Mucosa of rectum (tissue), 2 donors: ENCODE data around the gene RNF6.

Source experiments
- H3K27ac ChIP-seq, 2 donors: one replicate each; pipeline ENCODE4 v1.7.0; 2013; ENCODE audit warnings: inconsistent platforms in 2 of 2, low read depth in 2 of 2, low read length in 2 of 2
- H3K27me3 ChIP-seq, 2 donors: one replicate each; pipeline ENCODE4 v1.7.0; 2013; ENCODE audit warnings: low read length in 2 of 2; ENCODE audit not compliant: control insufficient read depth in 2 of 2, insufficient read depth in 2 of 2
- H3K36me3 ChIP-seq, 2 donors: one replicate each; pipeline ENCODE4 v1.7.0; 2013; ENCODE audit warnings: low read length in 2 of 2; ENCODE audit not compliant: control insufficient read depth in 2 of 2, insufficient read depth in 2 of 2
- H3K4me1 ChIP-seq, 2 donors: one replicate each; pipeline ENCODE4 v1.7.0; 2013; ENCODE audit warnings: low read length in 2 of 2, mild to moderate bottlenecking in 1 of 2; ENCODE audit not compliant: control insufficient read depth in 2 of 2, insufficient read depth in 2 of 2
- H3K4me3 ChIP-seq, 2 donors: one replicate each; pipeline ENCODE4 v1.7.0; 2013; ENCODE audit warnings: low read length in 2 of 2
- H3K9ac ChIP-seq, 2 donors: one replicate each; pipeline ENCODE4 v1.7.0; 2013; ENCODE audit warnings: low read length in 2 of 2, low read depth in 1 of 2, mild to moderate bottlenecking in 1 of 2
- H3K9me3 ChIP-seq, 2 donors: one replicate each; pipeline ENCODE4 v1.7.0; 2013; ENCODE audit warnings: low read length in 2 of 2; ENCODE audit not compliant: control insufficient read depth in 2 of 2
- donor health status: healthy.
- donor health status: Normal muscosa, but diverticular disease.

RNF6 gene

GRCh38 chr13:26228096-26228495 lies 6.0 kb upstream of the RNF6 start:
- H3K9me3 ChIP-seq = no peaks in the 10 kb centered on the region
- H3K27ac ChIP-seq = no peak overlapping the region
- H3K36me3 ChIP-seq = no peaks in the 10 kb centered on the region
- H3K9ac ChIP-seq = no peak overlapping the region
- H3K4me3 ChIP-seq = no peak overlapping the region
- H3K4me1 ChIP-seq = no peaks in the 10 kb centered on the region
- no peaks in the 10 kb centered on the region for H3K27me3 ChIP-seq

GRCh38 chr13:26227166-26227971 lies 5.3 kb upstream of the RNF6 start:
- Histone ChIP-seq H3K4me1 (peaks cover 6% of the 10 kb centered on the region in 2 donors), H3K27ac (no peak overlapping the region)

GRCh38 chr13:26225896-26226617 lies 3.9 kb upstream of the RNF6 start:
- H3K4me3 ChIP-seq = no peak overlapping the region
- H3K27ac ChIP-seq = no peak overlapping the region
- peaks cover 6 to 7% of the 10 kb centered on the region in 2 donors for H3K4me1 ChIP-seq
- no peak overlapping the region for H3K9ac ChIP-seq
- no peaks in the 10 kb centered on the region for H3K9me3 ChIP-seq
- H3K36me3 ChIP-seq = no peaks in the 10 kb centered on the region
- no peaks in the 10 kb centered on the region for H3K27me3 ChIP-seq

More at GRCh38 chr13:26227166-26227971, 5.3 kb upstream of the RNF6 start:
- Histone ChIP-seq H3K9me3 (no peaks in the 10 kb centered on the region), H3K4me3 (no peak overlapping the region), H3K27me3 (no peaks in the 10 kb centered on the region), H3K9ac (no peak overlapping the region), H3K36me3 (no peaks in the 10 kb centered on the region)

- peaks cover 11 to 15% of the 10 kb centered on the region in 2 donors for H3K4me1 ChIP-seq
- H3K27me3 ChIP-seq = no peaks in the 10 kb centered on the region
- peaks cover 12 to 21% of the 10 kb centered on the region in 2 donors for H3K36me3 ChIP-seq
- H3K9ac ChIP-seq = peak overlapping the region; percentile 94 to 99
- no peaks in the 10 kb centered on the region for H3K9me3 ChIP-seq
- peak overlapping the region; percentile 98 to 99 for H3K27ac ChIP-seq
- peak overlapping the region; percentile 93 to 100 for H3K4me3 ChIP-seq
Measured at GRCh38 chr13:26222520-26223046, 469 bp upstream of the RNF6 start.

GRCh38 chr13:26221399-26221720 lies 754 bp downstream of the RNF6 start:
- Histone ChIP-seq H3K27ac (peak overlapping the region; percentile 98 to 99), H3K27me3 (no peaks in the 10 kb centered on the region), H3K4me1 (peaks cover 11 to 15% of the 10 kb centered on the region in 2 donors), H3K4me3 (peak overlapping the region; percentile 93 to 100), H3K36me3 (peaks cover 24 to 27% of the 10 kb centered on the region in 2 donors), H3K9ac (peak overlapping the region; percentile 94 to 99), H3K9me3 (no peaks in the 10 kb centered on the region)

- H3K27ac ChIP-seq = no peak overlapping the region
- peak overlapping the region; percentile 22 to 93 for H3K4me3 ChIP-seq
- no peaks in the 10 kb centered on the region for H3K9me3 ChIP-seq
- H3K36me3 ChIP-seq = peaks cover 27 to 32% of the 10 kb centered on the region in 2 donors
- H3K9ac ChIP-seq = no peak overlapping the region
- peaks cover 11 to 15% of the 10 kb centered on the region in 2 donors for H3K4me1 ChIP-seq
- H3K27me3 ChIP-seq = no peaks in the 10 kb centered on the region
Measured at GRCh38 chr13:26220575-26220974, 1.5 kb downstream of the RNF6 start.

GRCh38 chr13:26219726-26220125 lies 2.4 kb downstream of the RNF6 start:
- H3K9me3 ChIP-seq = no peaks in the 10 kb centered on the region
- H3K4me3 ChIP-seq = no peak overlapping the region
- H3K4me1 ChIP-seq = peaks cover 11 to 15% of the 10 kb centered on the region in 2 donors
- no peaks in the 10 kb centered on the region for H3K27me3 ChIP-seq
- H3K36me3 ChIP-seq = peaks cover 34 to 40% of the 10 kb centered on the region in 2 donors
- H3K9ac ChIP-seq = no peak overlapping the region
- no peak overlapping the region for H3K27ac ChIP-seq

GRCh38 chr13:26216042-26216441 lies 6.1 kb downstream of the RNF6 start:
- H3K4me1 ChIP-seq = peaks cover 4 to 9% of the 10 kb centered on the region in 2 donors
- no peak overlapping the region for H3K27ac ChIP-seq
- H3K27me3 ChIP-seq = no peaks in the 10 kb centered on the region
- no peak overlapping the region for H3K4me3 ChIP-seq
- H3K9me3 ChIP-seq = no peaks in the 10 kb centered on the region
- H3K36me3 ChIP-seq = peaks cover 53 to 67% of the 10 kb centered on the region in 2 donors
- no peak overlapping the region for H3K9ac ChIP-seq

GRCh38 chr13:26213982-26214381 lies 8.1 kb downstream of the RNF6 start:
- Histone ChIP-seq H3K27ac (no peak overlapping the region), H3K9me3 (no peaks in the 10 kb centered on the region), H3K4me3 (no peak overlapping the region), H3K4me1 (no peaks in the 10 kb centered on the region), H3K27me3 (no peaks in the 10 kb centered on the region), H3K36me3 (peaks cover 50 to 73% of the 10 kb centered on the region in 2 donors), H3K9ac (no peak overlapping the region)

- Histone ChIP-seq H3K36me3 (peaks cover 50 to 78% of the 10 kb centered on the region in 2 donors), H3K9ac (no peak overlapping the region), H3K4me3 (no peak overlapping the region), H3K4me1 (no peaks in the 10 kb centered on the region), H3K9me3 (no peaks in the 10 kb centered on the region), H3K27me3 (no peaks in the 10 kb centered on the region), H3K27ac (no peak overlapping the region)
Measured at GRCh38 chr13:26213345-26213744, 8.8 kb downstream of the RNF6 start.
